ENCODE measurements around the gene ATP1A4.

Gene ATP1A4

DNA sequence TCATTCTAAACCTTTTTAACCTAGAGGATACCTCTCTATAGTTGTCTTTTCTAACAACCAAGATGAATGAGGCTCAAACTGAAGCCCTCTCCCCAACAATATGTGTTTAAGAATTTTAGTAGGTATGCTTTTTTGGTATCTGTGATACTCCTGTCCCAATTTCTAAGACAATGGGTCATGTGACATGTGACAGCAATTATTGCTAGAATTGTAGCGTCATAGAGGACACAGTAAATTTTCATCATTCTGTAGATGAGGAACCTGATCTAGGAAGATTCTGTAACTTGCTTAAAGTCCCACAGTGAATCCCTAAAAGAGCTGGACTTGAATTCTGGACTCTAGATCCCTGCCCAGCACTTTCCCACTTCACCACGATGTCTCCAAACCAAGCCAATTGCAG, 27.3 kb downstream of the ATP1A4 start:
- DNase-seq: no peak

- peak; percentile 48 for DNase-seq
Observed at GRCh38 chr1:160179336-160179735, 27.9 kb downstream of the ATP1A4 start.

GRCh38 chr1:160186246-160186645, 34.8 kb downstream of the ATP1A4 start:
- no peak for DNase-seq

DNA sequence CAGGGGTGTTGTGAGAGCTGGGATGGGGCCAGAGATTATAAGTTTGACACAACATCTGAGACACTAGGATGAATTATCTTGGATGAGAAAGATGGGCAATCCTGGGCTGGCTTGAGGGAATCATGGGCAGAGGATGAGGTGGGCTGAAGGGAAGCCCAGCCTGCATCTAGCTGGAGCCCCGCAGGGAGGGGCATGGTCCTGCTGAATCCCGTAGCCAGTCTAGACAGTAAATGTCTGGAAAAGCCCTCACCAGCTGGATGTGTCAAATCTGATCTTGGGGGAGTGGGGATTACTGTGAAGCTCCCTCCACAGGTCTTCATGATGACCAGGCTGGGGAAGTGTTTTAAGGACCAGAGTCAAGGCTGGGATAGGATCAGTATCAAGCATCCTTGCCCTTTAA, 35.3 kb downstream of the ATP1A4 start:
- DNase-seq: no peak

GRCh38 chr1:160187407-160187806, 36.0 kb downstream of the ATP1A4 start:
- DNase-seq: no peak

DNA sequence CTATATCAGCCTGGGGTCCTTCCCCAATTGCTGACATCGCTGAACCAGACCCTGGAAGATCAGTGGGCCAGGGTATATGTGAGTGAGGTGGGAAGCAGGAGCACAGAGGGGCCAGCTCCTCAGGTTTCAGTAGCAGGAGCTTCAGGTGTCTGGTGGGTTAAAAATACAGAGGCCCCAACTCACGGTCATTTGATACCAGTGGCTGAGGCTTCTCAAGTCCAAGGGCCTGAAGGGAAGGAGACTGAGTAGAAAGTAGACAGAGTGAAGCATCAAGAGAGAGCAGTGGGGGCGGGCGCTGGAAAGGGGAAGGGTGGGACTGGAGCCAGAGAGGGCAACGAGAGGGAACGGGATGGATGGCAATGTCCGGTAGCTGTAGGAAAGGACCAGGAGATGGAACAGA, 36.9 kb downstream of the ATP1A4 start:
- DNase-seq: no peak

DNA sequence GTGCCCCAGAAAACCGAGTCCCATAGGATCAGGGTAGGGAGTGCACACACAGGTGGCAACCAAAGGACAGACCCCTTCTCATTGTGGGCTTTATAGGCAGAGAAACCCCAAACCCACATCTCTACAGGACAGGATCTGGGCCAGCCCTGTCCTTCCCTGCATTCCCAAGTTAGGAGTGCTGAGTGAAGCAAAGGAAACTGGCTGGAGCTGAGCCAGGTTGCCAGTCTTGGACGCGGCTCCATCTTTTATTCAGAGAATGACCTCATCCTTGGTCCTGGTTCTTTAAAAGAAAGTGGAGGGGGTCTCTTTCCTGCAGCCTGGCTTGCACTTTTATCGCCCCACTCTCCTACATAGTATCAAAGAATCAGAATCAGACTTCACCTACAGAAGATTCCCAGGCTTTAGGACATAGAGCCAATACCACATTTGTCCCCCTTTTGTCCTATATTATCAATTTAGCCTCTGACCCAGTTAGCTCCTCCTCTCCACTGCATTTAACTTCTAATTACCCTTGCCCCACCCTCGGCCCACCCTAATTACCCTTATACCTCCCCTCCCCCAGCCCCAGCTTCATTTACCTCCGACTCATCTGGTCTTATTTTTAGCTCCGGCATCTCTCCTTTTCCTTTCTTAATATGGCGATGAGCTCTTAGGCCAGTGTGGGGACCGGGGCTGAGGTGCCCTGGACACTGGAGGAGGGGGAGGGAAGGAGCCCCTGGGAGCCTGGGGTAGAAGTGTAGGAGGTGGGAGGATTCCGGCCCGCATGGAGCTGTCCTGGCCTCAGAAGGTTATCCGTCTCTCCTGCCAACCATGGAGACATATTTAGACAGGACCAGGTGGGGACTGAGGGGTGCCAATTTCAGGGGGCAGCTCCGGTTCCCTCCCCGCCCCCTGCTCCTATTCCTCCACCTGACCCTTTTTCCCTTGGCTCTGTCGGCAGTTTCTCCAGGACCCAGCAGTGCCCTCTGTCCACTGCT, 38.5 kb downstream of the ATP1A4 start, which contains the start of gene CASQ1:
TSS of gene CASQ1 (plus strand) at position 927 of the 977 bp plus-strand sequence. CDS start 177 bp downstream, outside the sequence.
- DNase-seq: no peak

GRCh38 chr1:160191756-160192155, 40.4 kb downstream of the ATP1A4 start:
- no peak for DNase-seq

- no peak for DNase-seq
Observed at GRCh38 chr1:160192234-160192633, 40.8 kb downstream of the ATP1A4 start.

- peak; percentile 82 for DNase-seq
Observed at GRCh38 chr1:160193091-160193819, 41.9 kb downstream of the ATP1A4 start.

- no peak for DNase-seq
Observed at GRCh38 chr1:160193832-160194736, 42.7 kb downstream of the ATP1A4 start.

- no peak for DNase-seq
Observed at GRCh38 chr1:160194737-160195059, 43.3 kb downstream of the ATP1A4 start.

GRCh38 chr1:160196143-160196542, 44.7 kb downstream of the ATP1A4 start:
- no peak for DNase-seq

DNA sequence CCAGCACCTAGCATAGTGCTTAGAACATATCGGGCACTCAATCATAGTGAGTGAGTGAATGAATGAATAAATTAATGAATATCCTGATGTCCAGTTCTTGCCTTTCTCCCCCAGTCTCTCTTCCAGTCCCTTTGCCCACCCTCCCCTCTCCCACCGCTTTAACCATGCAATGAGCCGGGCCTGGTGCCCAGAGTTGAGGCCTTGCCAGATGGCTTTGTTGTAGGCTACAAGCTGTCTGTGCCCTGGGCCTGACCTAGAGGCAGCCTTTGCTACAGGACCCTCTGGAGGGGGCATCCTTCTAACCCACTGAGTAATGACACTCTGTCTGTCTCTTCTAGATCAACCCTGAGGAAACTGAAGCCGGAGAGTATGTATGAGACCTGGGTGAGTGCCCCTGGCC, 45.8 kb downstream of the ATP1A4 start:
- DNase-seq: no peak

GRCh38 chr1:160200786-160201185, 49.4 kb downstream of the ATP1A4 start:
- no peak for DNase-seq

- DNase-seq: no peak
Observed at GRCh38 chr1:160204526-160205241, 53.3 kb downstream of the ATP1A4 start.

DNA sequence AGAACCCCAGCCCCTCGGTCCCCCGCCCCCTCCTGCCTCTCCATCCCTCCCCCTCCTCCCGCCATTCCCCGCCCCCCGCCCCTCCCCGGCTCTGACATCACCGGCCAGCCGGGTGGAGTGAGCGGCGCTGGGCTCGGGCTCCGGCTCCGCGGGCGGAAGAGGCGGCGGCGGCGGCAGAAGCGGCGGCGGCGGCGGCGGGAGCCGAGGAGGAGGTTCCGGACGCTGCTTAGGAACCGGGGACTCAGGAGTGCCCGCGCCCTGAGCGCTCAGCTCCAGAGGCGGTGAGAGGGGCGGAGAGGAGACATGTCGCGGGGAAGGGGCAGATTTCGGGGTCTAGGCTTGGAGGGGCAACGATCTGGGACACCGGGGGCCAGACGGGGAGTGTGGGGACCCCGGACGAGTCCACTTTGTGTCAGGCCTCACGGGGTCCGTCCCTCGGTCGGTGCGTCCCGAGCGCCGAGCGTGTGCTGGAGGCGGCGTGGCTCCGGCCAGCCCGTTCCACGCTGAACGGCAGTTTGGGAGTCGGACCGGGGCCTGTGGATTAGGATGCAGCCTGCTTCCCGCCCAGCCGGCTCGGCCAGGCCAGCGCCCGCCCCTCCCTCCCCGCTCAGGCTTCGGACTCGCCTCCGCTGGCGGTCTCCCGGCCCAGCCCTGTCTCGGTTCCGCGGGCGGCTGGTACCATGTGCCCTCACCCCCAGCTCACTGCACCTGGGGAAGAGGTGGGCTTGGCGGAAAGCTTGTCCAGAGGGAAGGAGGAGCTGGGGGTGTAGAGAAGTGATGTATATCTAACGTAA, 54.0 kb downstream of the ATP1A4 start, which contains the start of gene PEA15:
TSS of gene PEA15 (plus strand) at position 143 of the 794 bp plus-strand sequence. CDS start 6,161 bp downstream, outside the sequence.
- peak; percentile 43 for DNase-seq

- peak; percentile 39 for DNase-seq
Observed at GRCh38 chr1:160206036-160206389, 54.6 kb downstream of the ATP1A4 start.

DNA sequence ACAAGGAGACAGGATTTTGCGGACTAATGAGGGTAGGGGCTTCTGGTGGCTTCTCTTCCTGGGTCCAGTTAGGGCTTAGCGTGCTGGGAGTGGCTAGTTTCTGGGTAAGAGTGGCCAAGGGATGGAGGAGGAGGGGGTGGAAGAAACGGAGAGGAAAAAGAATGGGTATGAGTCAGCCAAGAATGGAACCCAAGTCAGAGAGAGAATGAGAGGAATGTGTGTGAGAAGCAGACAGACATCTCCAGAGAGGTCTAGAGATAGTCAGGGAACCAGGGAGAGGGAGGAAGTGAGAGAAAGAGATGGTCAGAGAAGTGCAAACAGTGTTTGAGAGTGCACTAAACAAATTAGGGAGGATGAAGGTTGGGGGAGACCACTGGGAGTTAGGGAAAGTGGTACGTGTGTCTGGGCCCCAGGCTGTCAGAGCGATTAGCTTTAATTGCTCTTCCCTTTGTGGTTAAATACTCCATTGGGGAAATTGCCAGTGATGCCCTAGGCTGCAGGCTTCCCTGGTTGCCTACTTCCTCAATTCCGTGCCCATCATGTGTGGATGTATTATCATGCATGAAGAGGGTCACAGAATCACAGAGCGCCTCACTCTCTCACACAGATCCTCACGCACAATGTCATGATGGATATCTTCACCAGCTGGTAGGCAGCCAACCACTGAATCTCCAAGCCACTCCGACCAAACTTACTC, 55.2 kb downstream of the ATP1A4 start:
- DNase-seq: peak; percentile 7

DNA sequence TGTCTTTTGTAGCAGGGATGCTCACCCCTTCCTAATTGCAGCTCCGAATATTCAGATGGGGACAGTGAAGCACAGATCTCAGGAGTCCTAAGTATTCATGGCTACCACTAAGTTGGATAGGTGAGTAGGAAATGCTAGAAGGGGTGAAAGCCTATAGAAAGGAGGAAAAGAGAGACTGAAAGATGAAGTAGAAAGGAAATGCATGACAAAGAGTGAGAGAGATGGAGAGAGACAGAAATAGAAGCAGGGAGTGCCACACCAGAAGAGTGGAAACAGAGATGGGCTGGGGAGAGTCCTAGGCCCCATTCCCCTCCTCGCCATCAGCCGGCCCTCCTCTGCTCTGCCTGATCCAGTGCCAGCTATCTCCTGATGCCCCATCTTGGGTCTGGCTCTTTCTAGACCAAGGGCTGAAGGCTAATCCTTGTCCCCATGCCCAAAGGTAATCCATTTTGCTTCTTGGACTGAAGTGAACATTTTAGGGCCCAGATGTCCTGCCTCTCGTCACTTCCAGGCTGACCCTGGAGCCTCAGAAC, 55.8 kb downstream of the ATP1A4 start:
- DNase-seq: no peak
